ENCODE results near the gene HIF1A. TPM values are rescaled to one million over a fixed set of nuclear protein-coding genes. Genes with fewer than 3 reads are reported as not detected.
"Not testable (repeated sequence)": the region's sequence is repeated elsewhere in the genome, so short reads cannot be mapped to it uniquely, and the experiment has no call there.

HIF1A gene
- total RNA-seq, 1 experiment from 2014 or later, result 58.5 TPM

GRCh38 chr14:61698206-61698980 is 3.1 kb downstream of the HIF1A start:
- H3K4me3 ChIP-seq, result peak overlapping the region; percentile 92
- H3K27me3 ChIP-seq, result no peaks in the 10 kb centered on the region
- no peak for DNase-seq
- H3K36me3 ChIP-seq, result no peaks in the 10 kb centered on the region
- H3K9me3 ChIP-seq, result no peaks in the 10 kb centered on the region

DNA sequence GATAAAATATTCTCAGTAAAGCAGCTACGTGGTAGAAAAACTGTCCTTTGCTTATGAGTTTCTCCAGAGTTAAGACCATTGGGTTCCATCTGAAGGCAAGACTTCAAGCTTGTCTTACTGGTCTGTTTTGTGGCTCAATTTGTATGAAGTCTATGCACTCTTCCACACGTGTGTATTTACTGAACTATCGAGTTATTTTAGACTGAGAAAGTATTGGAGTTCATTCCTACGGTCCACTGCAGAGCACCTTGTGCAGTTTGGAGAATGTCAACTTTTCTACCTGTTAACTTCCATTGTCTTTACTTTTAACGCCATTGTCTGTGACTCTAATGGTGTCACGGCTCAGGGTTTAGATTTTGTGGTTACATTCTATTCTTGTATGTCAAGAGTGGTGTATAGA is 3.7 kb downstream of the HIF1A start:
- H3K36me3 ChIP-seq, result no peaks in the 10 kb centered on the region
- no peaks in the 10 kb centered on the region for H3K27me3 ChIP-seq
- no peak for DNase-seq
- H3K9me3 ChIP-seq, result no peaks in the 10 kb centered on the region
- peak overlapping the region; percentile 92 for H3K4me3 ChIP-seq

GRCh38 chr14:61700104-61700886 is 5.0 kb downstream of the HIF1A start:
- H3K9me3 ChIP-seq, result no peaks in the 10 kb centered on the region
- H3K36me3 ChIP-seq, result no peaks in the 10 kb centered on the region
- no peaks in the 10 kb centered on the region for H3K27me3 ChIP-seq
- H3K4me3 ChIP-seq, result peak overlapping the region; percentile 92
- DNase-seq, result no peak

DNA sequence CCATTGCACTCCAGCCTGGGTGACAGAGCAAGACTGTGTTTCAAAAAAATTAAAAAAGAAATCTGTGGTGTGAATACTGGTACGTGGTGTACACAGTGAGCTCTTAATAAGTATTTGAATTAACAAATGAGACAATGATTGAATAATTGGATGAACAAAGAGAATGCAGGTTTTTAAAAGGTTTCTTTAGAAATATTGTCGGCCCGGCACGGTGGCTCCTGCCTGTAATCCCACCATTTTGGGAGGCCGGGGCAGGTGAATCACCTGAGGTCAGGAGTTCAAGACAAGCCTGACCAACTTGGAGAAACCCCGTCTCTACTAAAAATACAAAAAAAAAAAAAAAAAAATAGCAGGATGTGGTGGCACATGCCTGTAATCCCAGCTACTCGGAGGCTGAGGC is 6.6 kb downstream of the HIF1A start:
- no peak overlapping the region for H3K4me3 ChIP-seq
- no peak for DNase-seq

GRCh38 chr14:61703342-61704129 is 8.2 kb downstream of the HIF1A start:
- H3K36me3 ChIP-seq, result no peaks in the 10 kb centered on the region
- H3K27me3 ChIP-seq, result no peaks in the 10 kb centered on the region
- H3K9me3 ChIP-seq, result no peaks in the 10 kb centered on the region
- DNase-seq, result no peak
- H3K4me3 ChIP-seq, result no peak overlapping the region

More for the DNA sequence above, 6.6 kb downstream of the HIF1A start:
- no peaks in the 10 kb centered on the region for H3K9me3 ChIP-seq
- H3K27me3 ChIP-seq, result no peaks in the 10 kb centered on the region
- H3K36me3 ChIP-seq, result no peaks in the 10 kb centered on the region

- H3K36me3 ChIP-seq, result no peaks in the 10 kb centered on the region
- no peak for DNase-seq
- H3K4me3 ChIP-seq, result no peak overlapping the region
- H3K9me3 ChIP-seq, result no peaks in the 10 kb centered on the region
- no peaks in the 10 kb centered on the region for H3K27me3 ChIP-seq
Measured at GRCh38 chr14:61704554-61704953, 9.2 kb downstream of the HIF1A start.

DNA sequence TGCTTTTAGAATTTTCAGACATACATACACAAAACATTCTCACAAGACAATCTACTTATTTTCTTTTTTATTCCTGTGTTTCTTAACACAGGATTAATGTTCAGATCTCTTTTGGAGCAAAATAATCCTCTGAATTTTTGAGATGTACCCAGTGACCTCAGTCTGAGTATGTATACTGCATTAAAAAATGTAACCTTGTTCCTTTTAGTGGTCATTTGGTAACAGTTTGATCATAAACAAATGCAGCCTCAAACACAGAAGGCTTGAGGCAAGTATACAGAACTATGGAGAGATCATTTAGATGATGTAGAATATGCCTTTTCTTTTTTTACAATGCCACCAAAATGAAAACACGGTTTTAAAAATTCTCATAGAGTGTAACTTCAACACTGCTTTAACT is 9.7 kb downstream of the HIF1A start:
- no peak overlapping the region for H3K4me3 ChIP-seq
- DNase-seq, result no peak
- no peaks in the 10 kb centered on the region for H3K9me3 ChIP-seq
- H3K36me3 ChIP-seq, result no peaks in the 10 kb centered on the region
- H3K27me3 ChIP-seq, result no peaks in the 10 kb centered on the region

- Histone ChIP-seq H3K4me3 (no peak overlapping the region), H3K9me3 (no peaks in the 10 kb centered on the region), H3K27me3 (no peaks in the 10 kb centered on the region), H3K36me3 (no peaks in the 10 kb centered on the region)
- DNase-seq, result no peak
Measured at GRCh38 chr14:61706096-61706690, 10.9 kb downstream of the HIF1A start.

GRCh38 chr14:61707774-61708173 is 12.5 kb downstream of the HIF1A start:
- not testable (repeated sequence) for H3K9me3 ChIP-seq, H3K27me3 ChIP-seq, H3K4me3 ChIP-seq, H3K36me3 ChIP-seq, DNase-seq

GRCh38 chr14:61708693-61709092 is 13.4 kb downstream of the HIF1A start:
- not testable (repeated sequence) for H3K4me3 ChIP-seq, H3K36me3 ChIP-seq, H3K9me3 ChIP-seq, H3K27me3 ChIP-seq, DNase-seq

GRCh38 chr14:61710853-61711817 is 15.8 kb downstream of the HIF1A start:
- Histone ChIP-seq H3K4me3 (no peak overlapping the region), H3K9me3 (no peaks in the 10 kb centered on the region), H3K36me3 (0 out of 2 replicates have a peak, but pooled peaks cover 2% of the 10 kb centered on the region), H3K27me3 (no peaks in the 10 kb centered on the region)
- no peak for DNase-seq

DNA sequence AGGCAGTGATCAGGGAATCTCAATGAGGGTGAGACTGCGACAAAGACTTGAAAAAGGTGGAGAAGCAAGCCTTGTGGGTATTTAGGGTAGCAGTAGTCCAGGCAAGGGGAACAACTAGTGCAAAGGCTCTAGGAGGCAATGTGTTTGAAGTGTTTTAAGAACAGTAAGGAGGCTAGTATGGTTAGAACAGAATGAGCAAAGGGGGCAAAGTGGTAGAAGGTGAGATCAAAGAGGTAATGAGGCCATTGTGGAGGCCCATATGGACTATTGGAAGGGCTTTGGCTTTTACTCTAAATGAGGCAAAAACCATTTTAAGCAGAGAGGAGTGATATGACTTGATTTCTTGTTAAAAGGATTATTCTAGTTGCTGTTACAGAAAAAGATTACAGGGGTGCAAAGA is 16.8 kb downstream of the HIF1A start:
- H3K4me3 ChIP-seq, result no peak overlapping the region
- no peaks in the 10 kb centered on the region for H3K27me3 ChIP-seq
- 0 out of 2 replicates have a peak, but pooled peaks cover 2% of the 10 kb centered on the region for H3K36me3 ChIP-seq
- DNase-seq, result no peak
- H3K9me3 ChIP-seq, result no peaks in the 10 kb centered on the region

DNA sequence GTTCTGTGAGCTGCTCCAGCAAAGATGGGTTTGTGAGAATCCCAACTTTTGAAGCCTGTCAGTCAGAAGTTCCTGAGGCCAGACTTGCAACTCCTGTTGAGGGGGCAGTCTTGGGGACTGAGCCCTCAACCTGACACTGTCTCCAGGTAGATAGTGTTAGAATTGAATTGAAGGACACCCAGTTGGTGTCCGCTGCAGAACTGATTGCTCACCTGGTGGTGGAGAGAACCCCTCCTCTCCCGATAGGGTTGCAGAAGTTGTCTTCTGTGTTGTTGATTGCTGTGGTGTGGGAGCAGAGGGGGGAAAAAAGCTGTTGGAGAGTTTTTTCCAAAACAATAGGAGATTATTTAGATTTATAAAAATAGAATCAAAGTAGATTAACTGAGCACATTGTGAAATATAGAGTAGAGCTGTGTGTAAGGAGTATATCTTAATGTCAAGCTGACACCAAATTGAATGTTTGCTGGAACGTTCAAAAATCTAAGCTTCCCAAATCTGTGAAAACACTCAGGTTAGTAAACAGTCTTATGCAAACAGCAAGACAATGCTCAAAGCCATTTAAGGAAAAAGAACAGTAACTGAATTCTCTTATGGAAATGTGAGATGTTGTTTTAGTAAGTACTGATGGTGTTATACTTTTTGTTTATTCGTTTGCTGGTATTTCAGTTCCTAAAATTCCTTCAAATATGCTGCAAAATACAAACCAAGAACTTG is 18.6 kb downstream of the HIF1A start:
- Histone ChIP-seq H3K9me3 (no peaks in the 10 kb centered on the region), H3K27me3 (no peaks in the 10 kb centered on the region), H3K4me3 (no peak overlapping the region), H3K36me3 (0 out of 2 replicates have a peak, but pooled peaks cover 2% of the 10 kb centered on the region)
- no peak for DNase-seq

GRCh38 chr14:61716956-61717355 is 21.6 kb downstream of the HIF1A start:
- Histone ChIP-seq H3K27me3 (no peaks in the 10 kb centered on the region), H3K4me3 (no peak overlapping the region), H3K36me3 (peaks cover 7% of the 10 kb centered on the region), H3K9me3 (no peaks in the 10 kb centered on the region)
- no peak for DNase-seq

GRCh38 chr14:61718039-61718438 is 22.7 kb downstream of the HIF1A start:
- Histone ChIP-seq H3K36me3 (peaks cover 15% of the 10 kb centered on the region), H3K27me3 (no peaks in the 10 kb centered on the region), H3K4me3 (no peak overlapping the region), H3K9me3 (no peaks in the 10 kb centered on the region)
- no peak for DNase-seq
